Activated CD4-positive, alpha-beta T cell treated with anti-CD3 and anti-CD28 coated beads, Interleukin-2, amount 50 U/mL, for 24 hours (primary cell): ENCODE data around the gene SHC4.
"Not testable (repeated sequence)": the region's sequence is repeated elsewhere in the genome, so short reads cannot be mapped to it uniquely, and the experiment has no call there.

Source experiments
- DNase-seq, 2 donors: peaks; one replicate each; pipeline ENCODE4 v3.0.0-alpha.2; 2020; ENCODE audit warnings: low read depth in 1 of 2, low spot score in 1 of 2

SHC4 gene

GRCh38 chr15:48800811-48801455 is 162.8 kb downstream of the SHC4 start:
- DNase-seq = no peak

- no peak for DNase-seq
Measured at GRCh38 chr15:48800245-48800644, 163.5 kb downstream of the SHC4 start.

- no peak for DNase-seq
Measured at GRCh38 chr15:48798319-48798718, 165.4 kb downstream of the SHC4 start.

DNA sequence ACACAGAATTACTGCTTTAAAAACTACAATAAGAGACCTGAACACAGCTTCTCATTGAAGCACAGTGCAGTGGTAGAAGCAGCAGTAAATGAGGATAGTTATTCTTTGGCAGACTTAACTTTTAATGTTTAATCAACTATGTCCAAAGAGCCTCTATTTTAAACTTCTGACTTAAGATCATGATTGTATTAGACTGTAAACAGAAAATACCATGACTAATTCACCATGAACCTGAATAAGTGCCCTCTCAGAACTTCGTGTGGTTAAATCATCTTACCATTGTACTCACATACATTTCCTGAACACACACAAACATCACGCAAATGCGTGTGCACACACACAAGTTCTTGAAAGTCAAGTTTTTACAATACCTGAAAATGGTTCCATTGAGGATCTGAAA is 166.8 kb downstream of the SHC4 start:
- DNase-seq = no peak

DNA sequence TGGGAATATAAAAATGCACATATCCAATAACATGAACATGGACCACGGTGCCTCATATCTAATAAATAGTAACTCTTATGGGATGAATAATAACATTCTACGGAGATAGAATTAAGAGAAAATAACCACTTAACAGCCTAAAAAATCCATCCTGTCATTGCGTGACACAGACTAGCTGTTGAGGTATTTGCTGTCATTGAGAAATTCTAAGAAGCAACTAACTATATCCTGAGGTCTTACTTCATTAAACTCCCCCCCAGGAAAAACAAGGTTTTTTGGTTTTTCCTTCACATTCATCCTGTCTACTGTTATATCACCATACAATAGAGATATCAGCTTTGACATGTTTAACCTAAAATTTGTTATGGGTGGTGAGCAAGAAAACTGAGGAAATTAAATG is 167.2 kb downstream of the SHC4 start:
- DNase-seq = no peak

DNA sequence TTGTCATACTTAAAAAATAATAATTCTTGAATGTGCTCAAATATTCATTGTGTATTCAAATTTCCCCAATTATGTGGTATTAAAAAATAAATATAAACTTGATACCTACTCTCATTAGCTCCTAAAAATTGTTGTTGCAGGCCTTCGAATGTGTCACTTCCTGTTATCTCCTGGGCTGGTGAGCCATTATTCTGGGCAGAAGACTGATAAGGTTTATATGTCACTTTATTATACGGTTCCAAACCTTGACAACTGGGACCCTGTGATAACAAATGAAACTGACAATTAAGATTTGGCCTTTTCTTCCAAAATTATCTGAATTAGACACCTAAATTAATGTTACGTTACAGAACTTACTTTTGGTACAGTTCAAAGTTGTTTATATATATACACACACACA is 167.8 kb downstream of the SHC4 start:
- no peak for DNase-seq

GRCh38 chr15:48794697-48795134 is 169.0 kb downstream of the SHC4 start:
- DNase-seq = no peak

DNA sequence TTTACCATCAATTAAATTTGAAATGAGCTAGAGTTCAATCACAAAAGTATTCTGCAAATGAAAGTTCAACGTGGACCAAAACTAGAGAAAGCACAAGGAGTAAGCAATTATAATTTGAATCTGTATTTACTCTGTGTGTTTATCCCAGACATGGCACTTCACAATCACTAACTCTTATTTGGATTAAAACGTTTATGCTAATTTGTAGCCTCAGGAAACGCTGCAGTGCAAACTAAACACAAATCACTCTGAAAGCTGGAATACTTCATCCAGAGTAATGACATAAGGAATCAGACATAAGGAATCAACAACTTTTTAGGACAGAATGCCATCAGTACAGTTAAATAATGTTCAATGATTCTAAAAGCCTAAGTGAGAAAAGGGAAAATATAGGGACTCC is 171.3 kb downstream of the SHC4 start:
- no peak for DNase-seq

GRCh38 chr15:48790466-48791115 is 173.1 kb downstream of the SHC4 start:
- not testable (repeated sequence) for DNase-seq

DNA sequence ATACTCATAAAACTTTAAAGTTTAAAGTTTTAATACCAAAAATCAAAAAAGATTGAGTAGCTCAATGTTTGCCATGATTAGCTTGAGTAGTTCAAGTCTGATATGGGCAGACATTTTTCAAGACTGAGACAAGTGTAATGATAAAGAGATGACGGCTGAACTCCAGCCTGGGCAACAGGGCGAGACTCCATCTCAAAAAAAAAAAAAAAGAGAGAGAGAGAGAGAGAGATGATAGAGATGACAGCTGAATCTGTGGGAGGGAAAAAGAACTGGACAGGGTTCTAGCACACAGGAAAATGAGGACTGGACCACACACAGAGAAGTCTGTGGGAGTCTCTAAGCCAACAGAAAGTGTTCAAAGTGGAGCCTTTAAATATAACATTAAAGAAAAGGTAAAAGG is 178.0 kb downstream of the SHC4 start:
- DNase-seq = no peak

- no peak for DNase-seq
Measured at GRCh38 chr15:48785195-48785594, 178.5 kb downstream of the SHC4 start.

DNA sequence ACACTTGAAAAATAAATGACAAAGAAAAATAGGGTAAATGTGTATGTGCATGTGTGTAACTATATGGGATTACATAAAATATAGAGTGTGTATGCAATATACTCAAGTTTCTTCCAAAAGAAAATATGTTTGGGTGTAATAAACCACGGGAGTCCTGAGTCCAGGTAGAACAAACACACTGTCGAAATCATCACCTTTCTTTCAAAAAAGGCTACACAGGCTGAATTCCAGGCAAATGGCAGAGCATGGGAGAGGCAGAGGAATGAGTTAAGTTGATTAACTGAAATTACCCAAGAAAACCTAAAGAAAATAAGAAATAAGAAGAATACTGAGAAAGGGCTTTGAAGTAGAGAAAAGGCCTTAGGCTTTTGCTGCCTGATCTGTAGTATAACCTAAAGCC is 179.0 kb downstream of the SHC4 start:
- DNase-seq = no peak

GRCh38 chr15:48782911-48783310 is 180.8 kb downstream of the SHC4 start:
- no peak for DNase-seq

DNA sequence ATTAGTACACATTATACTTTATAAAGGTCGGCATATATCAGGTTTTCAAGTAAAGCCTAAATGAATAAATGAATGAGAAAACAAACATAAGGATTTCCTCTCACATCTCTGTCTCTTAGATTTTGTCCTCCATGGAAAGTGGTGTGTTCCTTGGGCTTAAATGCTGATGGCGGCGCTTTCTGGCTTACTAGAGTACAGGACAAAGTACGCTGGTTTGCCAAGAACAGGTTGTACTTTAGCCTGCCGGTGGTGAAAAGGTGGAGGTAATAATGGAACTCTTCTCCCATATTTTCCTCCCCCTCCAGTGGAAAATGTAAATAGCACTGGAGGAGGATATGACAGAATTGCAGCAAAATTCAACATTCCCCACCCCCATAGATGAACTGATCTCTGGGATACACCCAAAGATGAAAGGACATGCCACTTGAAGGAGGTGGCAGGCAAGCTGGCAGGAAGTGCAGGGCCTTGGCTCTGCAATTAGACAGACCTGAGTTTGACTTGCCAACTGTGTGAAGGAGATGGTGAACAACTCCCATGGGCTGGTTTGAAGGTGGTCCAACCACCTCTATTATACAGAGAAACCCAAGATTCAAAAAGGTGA is 182.1 kb downstream of the SHC4 start:
- no peak for DNase-seq

GRCh38 chr15:48781017-48781416 is 182.7 kb downstream of the SHC4 start:
- no peak for DNase-seq

GRCh38 chr15:48778331-48778730 is 185.4 kb downstream of the SHC4 start:
- no peak for DNase-seq

DNA sequence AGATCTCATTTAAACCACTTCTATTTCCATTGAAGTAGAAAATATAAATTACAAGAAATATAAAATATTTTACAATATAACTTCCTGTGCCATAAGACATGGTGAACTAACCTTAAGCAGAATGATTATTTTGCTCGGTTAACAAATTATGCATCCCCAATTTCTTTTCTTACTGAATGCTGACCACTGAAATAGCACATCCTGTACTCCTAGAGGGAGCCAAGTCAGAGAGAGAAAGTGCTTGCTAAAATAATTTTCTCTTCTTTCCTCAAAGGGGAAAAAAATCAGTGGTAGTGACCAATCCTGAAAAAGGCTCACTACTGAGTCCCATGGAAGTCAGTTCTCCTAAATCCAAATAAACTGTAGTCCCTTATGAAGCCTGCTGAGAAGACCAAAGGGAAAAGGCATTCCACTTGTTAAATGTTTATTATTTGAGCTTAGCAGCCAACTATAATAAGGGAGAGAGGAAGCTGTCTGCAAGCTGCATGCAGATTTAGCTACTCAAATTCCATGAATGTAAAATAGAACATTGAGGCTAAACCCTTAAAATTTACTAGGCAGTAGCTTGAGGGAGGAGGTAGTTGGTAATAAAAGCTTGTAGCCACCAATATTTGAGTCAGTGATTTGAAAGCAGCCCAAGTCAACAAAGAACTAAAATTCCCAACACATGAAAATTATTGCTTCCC is 185.9 kb downstream of the SHC4 start:
- DNase-seq = no peak

GRCh38 chr15:48775546-48775945 is 188.2 kb downstream of the SHC4 start:
- no peak for DNase-seq

GRCh38 chr15:48774484-48774883 is 189.2 kb downstream of the SHC4 start:
- no peak for DNase-seq
